ENCODE data around the gene ATG14.
"Not testable (repeated sequence)": the region's sequence is repeated elsewhere in the genome, so short reads cannot be mapped to it uniquely, and the experiment has no call there.

Gene ATG14

GRCh38 chr14:55411426-55412389 lies at the start of gene ATG14:
ATG14 (minus strand) TSS chr14:55411830; CDS start chr14:55411822, 8 bp downstream.
- DNase-seq (ENCODE audit: low spot score) = peak; percentile 86

GRCh38 chr14:55458800-55459515 lies 47.3 kb upstream of the ATG14 start:
- peak; percentile 59 for DNase-seq (ENCODE audit: low spot score)

DNA sequence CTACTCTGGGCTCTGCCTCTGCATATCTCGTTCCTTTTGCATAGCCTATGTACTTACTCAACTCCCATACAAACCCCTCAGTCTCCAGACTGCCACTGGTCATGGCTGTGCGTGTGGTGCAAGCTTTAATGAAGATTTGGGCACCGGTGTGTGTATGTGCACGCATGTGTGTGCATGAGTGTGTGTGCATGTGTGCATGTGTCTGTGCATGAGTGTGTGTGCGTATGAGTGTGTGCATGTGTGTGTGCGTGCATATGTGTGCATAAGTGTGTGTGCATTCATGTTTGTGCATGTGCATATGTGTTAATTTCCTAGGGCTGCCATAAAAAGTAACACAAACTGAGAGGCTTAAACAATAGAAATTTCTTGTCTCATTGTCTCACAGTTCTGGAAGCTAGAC lies 45.9 kb upstream of the ATG14 start:
- DNase-seq (ENCODE audit: low spot score) = no peak

GRCh38 chr14:55456411-55456810 lies 44.8 kb upstream of the ATG14 start:
- DNase-seq (ENCODE audit: low spot score) = not testable (repeated sequence)

- peak; percentile 79 for DNase-seq (ENCODE audit: low spot score)
These were observed 42.8 kb upstream of the ATG14 start for GRCh38 chr14:55454264-55455002.

DNA sequence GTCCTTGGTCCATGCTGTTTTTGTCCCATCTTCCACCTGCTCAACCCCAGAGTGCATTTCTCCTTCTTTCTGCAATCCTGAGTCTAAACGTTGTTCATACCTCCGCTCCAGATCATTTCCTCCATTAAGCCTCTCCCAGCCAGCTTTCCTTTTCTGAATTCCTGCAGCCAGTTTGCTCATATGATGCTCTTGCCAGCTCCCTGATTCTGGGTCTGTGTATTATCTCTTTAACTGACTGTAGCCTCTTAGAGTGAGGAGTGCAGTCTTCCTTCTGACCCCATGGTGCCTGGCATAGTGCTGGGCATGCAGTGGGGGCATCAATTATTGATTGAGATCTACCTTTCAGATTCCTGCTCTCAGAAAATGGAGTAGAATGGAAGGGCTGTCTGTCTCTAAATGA lies 40.3 kb upstream of the ATG14 start:
- DNase-seq (ENCODE audit: low spot score) = no peak

- no peak for DNase-seq (ENCODE audit: low spot score)
These were observed 39.8 kb upstream of the ATG14 start for GRCh38 chr14:55451398-55451797.

DNA sequence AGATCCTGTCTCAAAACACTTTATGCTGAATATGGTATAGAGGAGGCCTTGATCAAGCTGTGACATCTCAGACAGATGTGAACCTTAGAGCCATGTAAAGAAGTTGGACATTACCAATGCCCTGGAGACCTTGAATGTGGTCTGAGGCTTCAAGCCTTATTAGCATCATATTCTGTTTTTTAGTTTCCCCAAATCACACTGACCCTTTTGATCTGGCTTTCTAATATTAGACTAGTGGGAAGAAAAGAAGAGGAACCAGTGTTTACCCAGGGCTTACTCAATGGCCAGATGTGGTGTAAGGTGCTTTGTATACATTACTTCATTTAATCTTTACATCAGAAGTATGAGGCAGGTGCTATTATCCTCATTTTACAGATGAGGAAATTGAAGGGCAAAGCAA lies 39.4 kb upstream of the ATG14 start:
- no peak for DNase-seq (ENCODE audit: low spot score)

- no peak for DNase-seq (ENCODE audit: low spot score)
These were observed 38.9 kb upstream of the ATG14 start for GRCh38 chr14:55450539-55450938.

DNA sequence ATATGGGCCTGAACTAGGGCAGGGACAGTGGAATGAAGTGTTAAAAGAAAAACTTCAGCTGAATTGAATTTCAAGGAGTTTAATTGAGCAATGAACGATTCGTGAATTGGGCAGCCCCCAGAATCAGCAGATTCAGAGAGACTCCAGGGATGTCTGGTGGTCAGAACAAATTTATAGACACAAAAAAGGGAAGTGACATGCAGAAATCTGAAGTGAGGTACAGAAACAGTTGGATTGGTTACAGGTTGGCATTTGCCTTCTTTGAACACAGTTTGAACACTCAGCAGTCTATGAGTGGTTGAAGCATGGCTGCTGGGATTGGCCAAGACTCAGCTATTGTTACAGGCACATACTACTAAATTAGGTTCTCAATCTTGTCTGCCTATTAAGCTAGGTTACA lies 38.5 kb upstream of the ATG14 start:
- DNase-seq (ENCODE audit: low spot score) = no peak

- no peak for DNase-seq (ENCODE audit: low spot score)
These were observed 37.5 kb upstream of the ATG14 start for GRCh38 chr14:55449116-55449515.

DNA sequence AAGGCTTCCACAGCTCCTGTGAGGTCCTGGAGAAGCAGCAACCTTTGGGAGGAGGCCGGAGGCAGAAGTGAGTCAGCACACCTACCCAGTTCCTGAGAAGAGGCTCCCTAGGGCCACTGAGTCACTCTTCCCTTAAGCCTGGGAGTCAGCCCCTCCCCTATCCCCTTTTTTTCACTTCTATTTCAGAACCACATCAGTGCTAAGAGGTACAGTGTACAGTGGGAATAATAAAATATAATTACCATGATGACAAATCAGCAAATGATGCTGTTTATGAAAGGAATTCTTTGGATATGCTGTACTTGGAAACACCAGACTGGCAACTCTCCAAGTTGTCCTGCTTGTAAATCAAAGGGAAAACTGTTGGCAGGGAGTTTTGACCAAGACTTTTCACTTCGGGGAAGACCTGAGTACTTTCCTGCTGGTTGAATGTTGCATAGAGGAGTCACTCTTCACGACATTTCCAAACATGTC lies 36.5 kb upstream of the ATG14 start:
- peak; percentile 89 for DNase-seq (ENCODE audit: low spot score)

- DNase-seq (ENCODE audit: low spot score) = peak; percentile 42
These were observed 35.2 kb upstream of the ATG14 start for GRCh38 chr14:55446833-55447232.

- peak; percentile 51 for DNase-seq (ENCODE audit: low spot score)
These were observed 34.6 kb upstream of the ATG14 start for GRCh38 chr14:55446127-55446736.

DNA sequence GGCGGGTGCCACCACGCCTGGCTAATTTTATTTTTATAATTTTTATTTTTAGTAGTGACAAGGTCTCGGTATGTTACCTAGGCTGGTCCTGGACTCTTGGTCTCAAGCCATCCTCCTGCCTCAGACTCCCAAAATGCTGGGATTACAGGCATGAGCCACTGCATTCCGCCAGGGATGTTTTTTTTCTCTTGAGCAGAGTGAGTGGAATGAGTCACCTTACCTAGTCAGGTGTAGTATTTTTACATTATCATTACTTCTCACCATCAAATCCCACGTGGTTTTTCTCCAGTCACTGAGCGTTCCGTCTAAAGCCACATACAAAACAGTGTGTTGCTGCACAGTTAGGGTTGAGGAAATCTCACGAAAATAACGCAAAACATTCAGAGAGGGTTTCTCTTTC lies 29.7 kb upstream of the ATG14 start:
- no peak for DNase-seq (ENCODE audit: low spot score)

DNA sequence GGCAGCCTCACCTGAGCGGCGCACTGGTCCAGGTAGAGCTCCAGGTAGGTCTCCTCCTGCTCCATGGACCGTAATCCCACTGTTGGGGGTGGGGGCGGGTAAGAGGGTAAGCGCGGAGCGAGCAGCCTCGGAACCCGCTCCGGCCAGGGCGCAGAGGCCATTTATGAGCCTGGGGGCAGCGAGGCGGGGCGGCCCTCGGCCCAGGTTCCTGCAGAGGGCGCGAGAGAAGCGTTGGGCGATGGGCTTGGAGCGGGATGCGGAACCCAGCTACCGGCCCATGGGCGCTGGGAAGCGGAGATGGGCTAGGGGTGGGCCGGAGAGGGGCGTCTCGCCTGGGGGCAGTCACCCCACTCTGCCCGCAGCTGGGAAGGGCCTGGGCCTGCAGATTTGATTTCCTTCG lies 28.8 kb upstream of the ATG14 start, which contains the start of gene TBPL2:
Gene TBPL2, minus strand, starts transcription at position 232 of the 400 bp plus-strand sequence. Its CDS starts 167 bp downstream, at position 65.
- DNase-seq (ENCODE audit: low spot score) = no peak

DNA sequence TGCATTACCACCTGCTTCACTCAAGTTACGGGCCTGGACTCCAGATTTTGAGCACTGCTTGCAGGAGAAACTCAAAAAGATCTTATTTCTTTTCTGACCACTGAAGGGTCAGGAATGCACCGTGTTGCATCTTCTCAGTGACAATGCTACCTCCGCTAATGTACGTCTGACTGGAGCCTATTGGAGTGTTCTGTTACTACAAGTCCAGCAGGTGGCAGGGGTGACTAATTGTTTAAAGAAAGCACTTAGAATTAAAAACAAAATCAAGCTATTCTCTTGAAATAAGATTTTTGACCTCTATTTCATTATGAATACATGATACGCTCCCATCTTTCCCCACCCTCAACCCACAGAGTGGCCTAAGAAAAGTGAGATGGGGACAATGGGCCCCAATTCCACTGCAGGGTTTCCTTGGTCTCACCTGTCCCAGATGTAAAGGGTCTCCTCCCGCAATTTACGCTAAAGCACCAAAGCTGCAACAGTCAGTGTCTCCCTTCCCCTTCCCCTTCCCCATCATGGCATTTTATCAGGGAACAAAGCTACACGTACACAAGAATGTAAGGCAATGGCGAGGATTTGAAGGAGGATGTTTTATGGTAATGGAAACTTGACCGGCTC lies 26.5 kb upstream of the ATG14 start:
- DNase-seq (ENCODE audit: low spot score) = peak; percentile 30

- no peak for DNase-seq (ENCODE audit: low spot score)
These were observed 25.3 kb upstream of the ATG14 start for GRCh38 chr14:55436931-55437330.

GRCh38 chr14:55436519-55436918 lies 24.9 kb upstream of the ATG14 start:
- no peak for DNase-seq (ENCODE audit: low spot score)

GRCh38 chr14:55434805-55435174 lies 23.2 kb upstream of the ATG14 start:
- no peak for DNase-seq (ENCODE audit: low spot score)
